Measurements from ENCODE around the gene DNAAF6. TPM values are rescaled to one million over a fixed set of nuclear protein-coding genes. Genes with fewer than 3 reads are reported as not detected.

Gene DNAAF6
- total RNA-seq, 4 donors from 2014 or later: not detected

DNA sequence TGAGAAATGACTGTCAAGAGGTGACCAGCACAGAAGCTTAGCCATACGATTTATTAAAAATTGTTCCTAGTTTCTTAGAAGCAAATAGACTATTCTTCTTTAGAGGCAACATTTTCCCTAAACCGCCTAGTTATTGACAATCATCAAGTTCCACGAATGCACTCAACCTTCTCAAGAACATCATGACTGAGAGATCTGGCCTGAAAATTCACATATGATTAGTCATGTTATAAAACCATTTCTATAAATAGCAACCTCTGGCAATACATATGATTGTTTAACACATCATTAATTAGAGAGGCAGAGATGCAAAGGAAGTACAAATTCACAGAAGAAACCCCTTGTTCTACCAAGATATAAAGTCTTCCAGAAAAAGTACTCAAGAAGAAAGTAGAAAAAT is 6.9 kb upstream of the DNAAF6 start:
- ATAC-seq (ENCODE audit: low FRiP score) (no peak), DNase-seq (ENCODE audit: low spot score) (no peak)
- TF ChIP-seq CTCF (IDR thresholded peaks at IDR 0.05): no peak

DNA sequence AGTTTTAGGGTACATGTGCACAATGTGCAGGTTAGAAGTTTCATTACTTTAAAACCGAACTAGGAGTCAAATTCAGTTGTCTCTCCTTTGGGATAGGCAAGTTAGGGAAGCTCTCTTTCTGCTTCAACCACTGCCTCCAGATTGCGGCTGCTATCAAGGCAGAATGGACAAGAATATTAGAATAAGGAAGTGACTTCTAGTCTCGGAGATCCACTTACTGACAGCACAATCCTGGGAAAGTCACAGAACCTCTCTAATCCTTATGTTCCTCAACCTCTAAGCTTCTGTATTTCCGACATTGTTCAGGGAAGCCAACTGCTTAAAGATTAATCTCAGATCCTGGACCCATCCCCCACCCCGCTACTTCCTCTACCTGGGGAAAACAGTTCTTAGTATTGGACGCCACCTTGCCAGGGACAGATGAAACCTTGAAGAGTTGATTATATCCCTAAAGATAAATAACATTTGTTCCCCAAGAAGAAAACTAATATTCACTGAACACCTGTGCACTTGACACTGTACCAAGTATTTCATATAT is 2.3 kb upstream of the DNAAF6 start:
- no peak for TF ChIP-seq CTCF (IDR thresholded peaks at IDR 0.05)
- DNase-seq (ENCODE audit: low spot score) (no peak), ATAC-seq (ENCODE audit: low FRiP score) (no peak)

DNA sequence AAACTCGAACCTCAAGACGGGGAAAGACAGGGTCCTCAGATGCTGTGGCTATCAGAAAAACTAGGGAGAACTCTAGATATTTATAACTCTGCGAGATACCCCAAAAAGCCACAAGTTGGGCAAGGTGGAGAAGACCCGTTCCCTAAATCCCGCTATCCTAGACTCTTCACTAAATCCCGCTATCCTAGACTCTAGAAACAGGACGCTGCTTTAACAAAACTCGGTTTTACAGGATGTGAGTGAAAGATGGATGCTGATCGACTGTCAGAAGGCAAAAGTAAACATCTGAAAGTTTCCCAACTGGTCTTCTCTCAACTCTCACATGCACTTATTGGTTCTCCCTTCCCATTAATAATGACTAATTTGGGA is 270 bp downstream of the DNAAF6 start:
- ATAC-seq (ENCODE audit: low FRiP score): no peak
- no peak for DNase-seq (ENCODE audit: low spot score)
- no peak for TF ChIP-seq CTCF (IDR thresholded peaks at IDR 0.05)

DNA sequence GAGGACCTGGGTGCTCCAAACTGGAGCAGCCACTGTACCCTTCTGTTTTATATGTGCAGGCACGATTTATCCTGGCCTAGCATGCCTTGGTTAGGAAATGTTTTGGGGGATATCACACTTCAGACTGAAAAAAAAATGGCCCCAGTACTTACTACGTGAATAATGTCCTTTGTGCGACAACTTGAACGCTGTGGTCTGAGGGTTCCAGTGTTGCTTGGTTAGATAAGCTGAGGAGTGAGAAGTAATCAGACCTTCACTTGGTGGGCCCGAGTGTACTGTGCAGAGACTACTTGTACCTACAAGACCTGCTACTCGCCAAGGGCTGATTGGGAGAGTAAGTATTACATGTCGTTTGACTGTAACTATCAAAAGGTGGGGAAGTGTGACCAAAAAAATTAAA is 678 bp downstream of the DNAAF6 start:
- TF ChIP-seq CTCF (IDR thresholded peaks at IDR 0.05): no peak
- no peak for DNase-seq (ENCODE audit: low spot score)
- ATAC-seq (ENCODE audit: low FRiP score): no peak

DNA sequence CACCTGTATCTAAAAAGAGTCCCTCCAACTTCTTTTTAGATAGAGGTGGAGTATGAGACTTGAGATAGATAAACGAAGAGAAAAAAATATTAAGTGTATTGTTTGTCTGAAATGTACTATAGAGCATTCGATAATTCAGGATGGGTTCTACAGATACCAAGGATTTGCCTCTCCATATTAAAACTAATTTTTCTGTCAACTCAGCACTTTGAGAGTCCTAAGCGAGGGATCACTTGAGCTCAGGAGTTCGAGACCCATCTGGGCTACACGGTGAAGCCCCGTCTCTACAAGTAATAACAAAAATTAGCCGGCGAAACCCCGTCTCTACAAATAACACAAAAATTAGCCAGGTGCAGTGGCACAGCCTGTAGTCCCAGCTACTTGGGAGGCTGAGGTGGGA is 1.5 kb downstream of the DNAAF6 start:
- TF ChIP-seq CTCF (IDR thresholded peaks at IDR 0.05): no peak
- DNase-seq (ENCODE audit: low spot score): no peak
- ATAC-seq (ENCODE audit: low FRiP score): no peak

- DNase-seq (ENCODE audit: low spot score): no peak
- ATAC-seq (ENCODE audit: low FRiP score): no peak
- TF ChIP-seq CTCF (IDR thresholded peaks at IDR 0.05): no peak
Measured at GRCh38 chrX:107213477-107213876, 7.1 kb downstream of the DNAAF6 start.

- ATAC-seq (ENCODE audit: low FRiP score): no peak
- no peak for TF ChIP-seq CTCF (IDR thresholded peaks at IDR 0.05)
Measured at GRCh38 chrX:107226757-107227156, 20.3 kb downstream of the DNAAF6 start.

More at GRCh38 chrX:107226757-107227156, 20.3 kb downstream of the DNAAF6 start:
- DNase-seq (ENCODE audit: low spot score): no peak

Measured in omental fat pad (tissue), 4 donors.